T-helper 22 cell (primary cell): Measurements from ENCODE around the gene SEMA3C.

Source experiments
- DNase-seq: peaks from one replicate; pipeline ENCODE4 v3.0.0-alpha.2; 2020; ENCODE audit warnings: low read depth

The SEMA3C gene

DNA sequence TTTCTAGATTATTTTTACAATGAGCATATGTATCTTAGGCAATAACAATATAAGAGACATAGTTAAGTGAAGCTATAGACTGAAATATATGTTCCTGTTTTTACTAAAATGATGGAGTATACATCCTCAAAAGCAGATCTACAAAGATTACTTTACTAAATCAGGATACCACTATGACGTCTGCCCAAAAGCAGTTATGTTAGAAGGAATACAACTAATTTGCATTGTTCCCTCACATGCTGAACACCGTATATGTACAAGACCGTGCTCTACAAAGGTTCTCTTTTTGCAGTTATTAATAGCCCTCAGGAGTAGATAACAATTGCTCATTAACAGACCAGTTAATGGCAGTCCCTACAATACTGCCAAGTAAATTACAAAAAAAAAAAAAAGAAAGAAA lies 143.0 kb downstream of the SEMA3C start:
- no peak for DNase-seq

DNA sequence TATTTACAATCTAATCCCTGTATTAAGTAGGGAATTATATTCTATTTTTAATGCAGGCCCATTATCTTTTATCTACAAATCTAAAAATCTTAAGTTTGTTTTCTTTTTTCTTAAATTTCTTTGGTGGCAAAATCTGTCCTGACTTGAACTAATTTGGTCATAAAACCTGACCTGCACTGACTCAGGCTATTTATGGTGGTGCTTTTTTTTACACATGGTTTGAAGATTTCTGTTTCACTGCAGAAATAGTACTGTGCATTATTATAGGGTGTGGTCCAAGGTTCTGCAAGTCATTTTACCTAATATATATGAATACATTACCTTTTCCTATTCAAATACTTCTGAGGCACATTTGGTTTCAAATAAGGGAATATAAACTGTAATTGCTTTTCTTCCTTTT lies 143.4 kb downstream of the SEMA3C start:
- no peak for DNase-seq

DNA sequence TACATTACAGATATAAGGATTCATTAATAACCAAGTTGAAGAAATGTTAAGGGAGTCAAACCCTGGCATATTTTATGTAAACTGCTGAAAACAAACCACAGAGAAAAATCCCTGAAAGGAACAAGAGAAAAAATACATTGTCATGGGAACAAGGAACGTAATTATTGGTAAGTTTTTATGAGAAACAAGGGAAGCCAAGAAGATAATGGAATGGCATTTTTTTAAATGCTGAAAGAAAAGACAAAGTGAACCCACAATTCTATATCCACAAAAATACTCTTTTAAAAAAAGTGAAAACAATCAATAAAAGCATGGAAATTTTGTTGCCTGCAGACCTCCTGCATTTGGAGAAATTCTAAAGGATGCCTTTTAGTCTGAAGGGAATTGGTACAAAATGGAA lies 144.0 kb downstream of the SEMA3C start:
- no peak for DNase-seq

DNA sequence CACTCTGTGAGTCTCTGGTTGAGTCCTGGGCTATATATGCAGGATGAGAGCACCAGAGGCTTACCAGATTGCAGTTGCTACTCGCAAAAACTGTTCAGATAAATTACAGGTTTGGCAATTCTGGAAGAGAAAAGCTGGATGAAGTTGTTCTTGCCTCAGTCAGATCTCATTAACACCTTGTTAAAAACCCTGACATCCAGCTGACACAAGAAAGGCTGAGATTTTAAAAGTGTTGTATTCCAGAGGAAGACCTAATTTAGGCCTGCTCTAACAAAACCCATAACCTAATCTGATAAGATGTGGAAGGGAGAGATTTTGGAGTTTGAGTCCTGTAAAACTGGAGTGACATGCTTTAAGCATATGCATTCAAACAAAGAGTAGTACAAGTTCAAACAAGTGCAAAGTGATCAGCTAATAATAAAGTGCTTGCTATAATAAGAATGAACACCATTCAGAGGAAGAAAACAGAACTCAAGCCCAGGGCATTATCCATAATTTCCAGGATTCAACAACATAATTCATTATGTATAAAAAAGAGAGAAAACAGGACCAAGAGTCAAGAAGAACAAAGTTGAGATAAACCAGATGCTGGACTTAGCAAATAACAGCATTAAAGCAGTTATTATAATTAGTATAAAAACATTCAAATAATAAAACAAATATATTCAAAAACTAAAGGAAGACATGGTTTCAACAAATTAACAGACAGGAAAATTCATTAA lies 144.9 kb downstream of the SEMA3C start:
- no peak for DNase-seq

DNA sequence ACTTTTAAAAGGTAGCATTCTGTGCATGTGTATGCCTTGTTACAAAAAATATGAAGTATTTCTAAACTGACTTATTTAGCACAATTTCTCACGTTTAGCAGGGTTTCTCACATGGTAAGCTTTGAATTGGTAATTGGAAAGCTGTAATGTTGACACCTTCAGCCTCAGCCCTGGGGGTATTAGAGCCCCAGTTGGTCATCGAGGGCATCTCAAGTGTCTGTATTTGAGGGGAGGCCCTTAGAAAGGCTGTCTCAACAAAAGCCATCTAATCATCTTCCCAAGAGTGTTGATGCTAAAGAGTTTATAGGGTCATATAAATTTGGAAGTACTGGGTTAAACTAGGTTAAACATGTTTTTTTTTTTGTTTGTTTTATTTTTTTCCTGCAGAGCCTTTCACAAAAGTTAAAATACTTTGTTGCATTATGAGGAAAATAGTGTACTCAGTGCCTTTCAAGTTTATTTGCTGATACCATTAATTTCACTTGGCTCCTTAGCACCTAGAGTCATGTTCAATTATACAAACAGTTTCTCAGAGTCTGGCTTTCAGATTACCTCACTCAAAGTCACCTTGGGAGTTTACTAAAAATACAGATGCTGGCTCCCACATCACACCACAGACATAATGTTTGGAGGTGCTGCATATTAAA lies 146.4 kb downstream of the SEMA3C start:
- DNase-seq = no peak

DNA sequence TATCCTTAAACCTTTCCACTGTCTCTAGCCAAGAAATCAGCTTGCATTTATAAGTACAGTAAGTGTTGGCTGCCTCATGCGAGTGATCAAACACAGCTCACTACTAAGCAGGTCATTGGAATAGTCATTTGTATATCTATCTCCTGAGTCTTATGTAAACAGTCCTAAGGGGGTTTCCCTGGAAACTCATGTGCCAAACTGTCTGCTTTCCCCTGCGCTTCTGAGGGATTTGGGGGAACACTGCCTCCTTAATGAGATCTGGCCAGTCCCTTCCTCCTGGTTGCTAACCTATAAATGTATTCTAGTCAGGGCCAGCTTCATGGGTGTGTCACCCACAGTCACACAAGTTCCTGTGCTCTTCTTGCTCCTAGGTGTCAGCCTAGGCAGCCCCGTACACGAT lies 147.3 kb downstream of the SEMA3C start:
- DNase-seq = no peak

DNA sequence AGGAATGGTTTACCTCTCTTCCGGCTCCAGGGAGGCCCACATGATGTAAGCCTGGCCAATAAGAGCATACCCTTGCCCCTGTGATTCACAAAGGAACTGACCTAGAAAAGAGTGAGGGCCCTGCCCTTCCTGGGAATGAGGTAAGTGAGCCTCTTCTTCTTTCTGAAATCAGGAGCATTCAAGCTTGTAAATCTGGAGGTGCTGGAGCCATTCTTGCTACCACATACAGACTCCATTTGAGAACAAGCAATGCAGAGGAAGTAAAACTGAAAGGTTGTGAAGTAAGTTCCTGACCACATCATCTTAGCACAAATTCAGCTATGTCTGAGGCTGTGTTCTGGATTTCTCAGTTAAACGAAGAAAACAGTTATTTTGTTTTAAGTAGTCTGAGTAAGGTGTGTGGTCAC lies 148.2 kb downstream of the SEMA3C start:
- DNase-seq = no peak

DNA sequence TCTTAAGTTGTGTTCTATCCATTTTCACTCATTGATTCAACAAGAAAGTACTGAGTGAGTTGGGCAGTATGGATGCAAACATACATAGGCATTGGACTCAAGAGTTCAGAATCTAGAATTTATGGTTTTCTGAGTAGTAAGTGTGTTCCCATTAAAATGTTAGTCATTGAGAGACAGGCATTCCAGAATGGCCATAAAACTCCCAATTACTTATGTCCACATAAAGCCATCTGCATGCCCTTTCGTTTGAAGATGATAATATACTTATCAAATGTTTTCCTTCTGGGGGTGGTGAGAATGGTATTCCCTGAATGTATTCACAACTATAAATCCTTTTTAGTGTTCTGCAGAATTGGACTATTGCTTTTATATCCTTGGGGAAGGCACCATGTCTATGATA lies 148.8 kb downstream of the SEMA3C start:
- DNase-seq = no peak

DNA sequence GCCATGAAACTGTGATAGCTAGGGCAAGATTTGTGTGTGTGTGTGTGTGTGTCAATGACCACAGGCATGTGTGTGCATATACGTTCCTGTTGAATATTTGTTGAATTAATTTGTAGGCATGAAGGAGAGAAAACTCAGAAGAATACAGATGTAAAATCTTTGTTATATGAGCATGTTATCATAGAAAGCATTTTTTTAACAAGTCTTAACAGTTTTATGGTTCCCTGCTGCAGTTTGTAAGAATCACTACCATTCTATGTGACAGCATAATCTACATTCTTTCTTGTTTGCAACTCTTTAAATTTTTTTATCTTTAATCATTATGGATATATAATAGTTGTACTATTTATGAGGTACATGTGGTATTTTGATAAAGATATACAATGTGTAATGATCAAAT lies 150.1 kb downstream of the SEMA3C start:
- no peak for DNase-seq

DNA sequence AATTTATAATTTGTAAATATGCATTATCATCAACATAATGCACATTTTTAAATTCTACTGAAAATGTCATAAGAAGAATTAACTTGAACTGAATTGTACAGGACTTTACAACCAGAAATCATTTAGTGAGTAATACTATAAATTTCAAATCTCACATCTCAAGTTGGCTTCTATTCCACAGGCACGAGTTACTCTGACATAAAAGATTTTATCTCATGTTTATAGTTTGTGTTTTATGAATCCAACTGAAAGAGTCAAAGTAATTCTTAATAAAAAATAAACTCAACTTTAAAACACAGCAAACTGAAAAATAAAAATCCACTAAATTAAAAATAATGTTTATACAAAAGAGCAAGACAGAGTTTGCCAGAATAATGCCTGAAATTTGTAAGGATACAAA lies 151.2 kb downstream of the SEMA3C start:
- DNase-seq = no peak

DNA sequence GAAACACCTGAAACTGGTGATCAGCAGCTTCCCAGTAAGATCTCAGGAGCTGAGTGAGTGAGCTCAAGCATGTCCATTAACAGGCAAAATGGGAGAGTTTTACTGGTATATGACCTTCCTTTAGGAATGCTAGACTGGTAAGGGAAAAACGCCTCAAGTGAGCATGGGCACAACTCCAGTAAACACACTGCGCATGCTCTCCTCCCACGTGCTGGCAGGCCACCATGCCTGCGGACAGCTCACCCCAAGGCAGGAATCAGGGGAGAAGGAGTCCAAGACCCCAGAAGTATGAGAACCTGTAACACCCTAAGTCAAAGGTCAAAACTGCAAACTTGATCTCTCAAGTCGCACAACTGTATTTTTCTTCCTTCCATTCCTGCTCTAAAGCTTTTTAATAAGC lies 152.1 kb downstream of the SEMA3C start:
- no peak for DNase-seq

DNA sequence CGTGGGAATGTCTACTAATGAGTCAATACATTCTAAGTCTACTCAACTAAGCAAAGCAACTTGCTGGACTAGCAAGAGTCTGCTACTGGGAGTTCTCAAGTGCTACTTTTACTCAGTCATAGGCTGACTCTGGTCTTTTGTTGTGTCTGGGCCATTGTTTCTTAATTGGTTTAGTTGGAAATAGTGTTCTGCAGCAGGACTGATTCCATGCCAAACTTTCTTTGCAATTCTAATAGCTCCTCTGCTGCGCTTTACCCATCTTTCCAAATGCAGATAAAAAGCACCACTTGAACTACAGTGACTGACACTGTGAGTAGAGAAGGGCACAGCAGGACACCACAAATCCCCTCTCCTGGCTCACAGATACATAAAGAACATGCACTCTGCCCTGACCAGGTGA lies 154.7 kb downstream of the SEMA3C start:
- no peak for DNase-seq

DNA sequence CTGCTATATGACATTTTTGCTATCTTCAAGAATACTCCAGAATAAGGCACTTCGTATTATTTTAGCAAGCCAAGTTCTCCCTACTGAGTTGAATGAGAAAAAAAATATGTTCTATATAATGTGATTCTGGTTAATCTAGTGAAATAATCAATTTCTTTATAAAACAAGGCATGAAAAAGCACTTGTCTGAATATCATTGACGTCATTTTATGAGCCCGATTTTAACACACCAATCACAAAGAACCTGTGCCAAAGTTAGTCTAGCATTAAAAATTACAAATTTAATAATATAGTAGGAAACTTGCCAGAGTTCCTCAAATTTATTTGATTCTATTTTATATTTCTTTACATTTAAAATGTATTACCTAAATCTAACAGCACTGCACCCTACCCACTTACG lies 155.1 kb downstream of the SEMA3C start:
- DNase-seq = no peak

DNA sequence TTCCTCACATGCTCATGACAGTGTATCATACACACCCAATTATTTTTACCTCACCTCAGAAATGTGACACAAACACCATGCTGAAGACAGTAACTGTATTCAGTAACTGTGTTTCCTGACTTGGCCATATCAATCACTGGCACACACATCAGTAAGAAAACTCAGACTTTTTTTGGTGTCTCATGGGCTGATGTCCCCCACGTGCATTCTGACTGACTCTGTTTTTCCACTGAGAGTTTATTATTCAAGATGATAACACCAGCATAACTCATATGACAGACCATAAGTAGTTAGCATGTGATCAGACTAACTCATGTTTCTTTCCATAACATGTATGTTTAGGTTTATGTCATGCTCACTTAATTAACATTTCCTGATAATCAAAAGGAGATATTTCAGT lies 155.6 kb downstream of the SEMA3C start:
- DNase-seq = no peak

DNA sequence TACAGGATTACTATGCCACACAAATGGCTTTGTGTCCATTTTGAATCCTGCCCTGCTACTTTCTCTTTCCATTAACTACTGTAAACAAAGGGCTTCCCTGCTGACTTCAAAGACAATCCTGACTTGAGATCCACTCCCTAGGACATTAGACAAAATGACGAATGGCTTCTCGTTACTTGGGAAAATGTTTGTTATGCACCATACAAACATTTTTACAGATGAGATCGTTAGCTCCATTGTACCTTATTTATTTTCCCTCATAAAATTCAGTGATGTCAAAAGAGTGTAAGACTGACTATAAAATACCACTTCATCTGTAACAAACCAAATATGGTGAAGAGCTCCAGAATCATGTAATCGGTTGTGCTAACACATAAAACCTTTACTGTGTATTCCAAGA lies 158.6 kb downstream of the SEMA3C start:
- DNase-seq = no peak

DNA sequence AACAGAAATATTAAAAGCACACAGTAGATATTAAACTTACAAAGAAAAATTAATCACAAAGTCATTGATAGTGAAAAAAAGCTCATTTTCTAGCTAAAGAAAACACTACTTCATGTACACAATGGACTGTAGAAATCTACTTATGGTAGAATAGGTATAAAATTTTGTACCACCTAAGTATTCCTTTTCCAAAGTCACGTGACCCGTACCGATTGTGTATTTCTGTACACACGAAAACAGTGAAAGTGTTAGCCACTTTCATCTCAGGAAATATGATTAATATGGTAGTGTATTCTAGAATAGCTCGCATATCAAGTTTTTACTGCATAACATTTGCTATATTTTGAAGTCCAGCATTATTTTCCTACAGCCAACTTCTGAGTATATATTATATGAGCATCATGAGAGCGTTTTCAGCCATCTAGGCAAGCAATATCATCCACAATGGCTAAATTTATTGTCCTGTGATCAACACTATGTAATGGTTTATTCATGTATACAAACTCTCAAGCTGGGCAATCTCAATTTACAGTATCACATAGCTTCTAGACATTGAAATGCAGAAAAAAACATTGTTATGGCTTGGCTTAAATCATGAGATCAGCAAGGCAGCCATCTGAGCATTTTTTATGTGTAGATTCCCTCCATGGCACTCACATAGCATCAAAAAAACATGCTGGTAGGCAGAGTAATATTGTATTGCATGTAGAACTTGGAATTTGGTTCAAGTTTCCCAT lies 165.7 kb downstream of the SEMA3C start:
- DNase-seq = no peak

DNA sequence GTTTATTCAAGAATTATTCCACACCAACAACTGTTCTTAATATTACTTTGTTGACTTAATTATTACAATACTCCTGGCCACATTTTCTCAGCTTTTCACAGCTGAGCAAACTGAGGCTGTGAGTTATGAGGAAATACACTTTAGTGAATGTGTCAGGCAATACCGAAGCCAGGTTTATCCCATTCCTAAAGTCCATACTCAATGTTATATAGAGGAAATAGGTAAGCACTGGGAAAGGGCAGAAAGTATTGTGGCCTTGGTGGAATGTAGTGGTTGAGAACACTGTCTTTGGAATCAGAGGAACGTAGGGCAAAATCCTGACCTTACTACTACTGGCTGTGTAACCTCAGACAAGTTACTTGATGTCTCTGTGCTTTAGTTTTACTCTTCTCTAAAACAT lies 169.6 kb downstream of the SEMA3C start:
- DNase-seq = no peak

DNA sequence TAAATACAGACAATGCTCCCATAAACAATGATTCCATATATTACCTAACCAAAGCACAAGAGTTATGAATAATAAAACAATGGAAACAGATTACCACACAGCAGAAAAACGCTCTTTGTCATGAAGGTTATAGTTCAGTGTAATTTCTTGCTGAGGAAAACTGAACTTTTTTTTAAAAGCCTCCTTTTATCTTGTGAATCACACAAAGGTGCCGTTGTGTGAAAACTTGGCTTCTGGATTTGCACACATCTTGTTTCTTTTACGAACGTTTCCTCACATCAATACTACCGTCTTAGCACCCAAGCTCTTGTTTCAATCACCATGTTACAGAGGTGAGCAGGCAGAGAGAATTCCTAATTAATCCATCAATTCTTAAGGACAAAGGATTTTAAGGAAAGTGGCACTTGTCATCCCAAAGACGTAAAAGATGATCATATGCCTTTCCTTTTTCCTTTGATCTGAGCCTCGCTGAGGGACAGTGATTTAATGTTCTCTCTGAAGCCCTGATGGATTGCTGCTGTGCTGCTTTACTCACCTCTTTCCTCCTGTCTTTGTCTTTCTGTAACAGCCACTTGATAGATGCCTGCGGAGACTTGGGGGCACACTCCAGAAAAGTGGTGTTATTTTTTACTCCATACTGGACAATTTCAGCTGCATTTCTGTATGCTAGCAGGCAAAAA lies 170.3 kb downstream of the SEMA3C start:
- DNase-seq = no peak

DNA sequence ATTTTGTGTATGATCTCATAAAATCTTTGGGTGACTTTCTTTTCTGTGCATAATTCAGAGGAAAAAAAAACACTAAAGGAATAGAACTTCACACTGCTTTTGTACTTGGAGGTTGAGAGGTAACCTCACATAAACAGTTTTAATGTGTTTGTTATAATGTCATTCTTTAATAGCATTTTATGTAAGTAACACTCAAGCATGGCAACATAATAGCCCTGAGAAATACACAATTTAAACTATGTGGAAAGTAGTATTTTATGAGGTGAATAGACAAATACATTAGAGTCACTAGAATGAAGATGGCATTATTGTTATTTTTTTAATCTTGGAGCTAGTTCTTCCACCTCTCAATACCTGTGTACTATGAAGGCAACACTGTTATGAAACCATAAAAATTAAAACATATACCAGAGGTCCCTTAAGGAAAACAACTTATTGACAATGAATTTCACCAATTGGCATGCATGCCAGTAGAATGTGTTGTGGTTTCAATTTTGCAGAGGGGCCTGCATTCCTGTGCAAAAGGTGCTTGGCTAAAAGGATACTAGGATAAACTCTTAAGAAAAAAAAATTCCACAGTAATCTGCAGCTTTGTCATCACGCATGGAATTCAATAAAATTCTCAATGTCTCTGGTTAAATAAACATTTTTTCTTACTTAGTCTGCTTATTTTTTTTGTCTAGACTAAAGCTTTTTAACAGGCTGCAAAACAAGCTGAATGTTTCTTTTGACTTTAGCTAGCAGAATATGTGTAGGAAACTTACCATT lies 177.9 kb downstream of the SEMA3C start:
- DNase-seq = no peak

DNA sequence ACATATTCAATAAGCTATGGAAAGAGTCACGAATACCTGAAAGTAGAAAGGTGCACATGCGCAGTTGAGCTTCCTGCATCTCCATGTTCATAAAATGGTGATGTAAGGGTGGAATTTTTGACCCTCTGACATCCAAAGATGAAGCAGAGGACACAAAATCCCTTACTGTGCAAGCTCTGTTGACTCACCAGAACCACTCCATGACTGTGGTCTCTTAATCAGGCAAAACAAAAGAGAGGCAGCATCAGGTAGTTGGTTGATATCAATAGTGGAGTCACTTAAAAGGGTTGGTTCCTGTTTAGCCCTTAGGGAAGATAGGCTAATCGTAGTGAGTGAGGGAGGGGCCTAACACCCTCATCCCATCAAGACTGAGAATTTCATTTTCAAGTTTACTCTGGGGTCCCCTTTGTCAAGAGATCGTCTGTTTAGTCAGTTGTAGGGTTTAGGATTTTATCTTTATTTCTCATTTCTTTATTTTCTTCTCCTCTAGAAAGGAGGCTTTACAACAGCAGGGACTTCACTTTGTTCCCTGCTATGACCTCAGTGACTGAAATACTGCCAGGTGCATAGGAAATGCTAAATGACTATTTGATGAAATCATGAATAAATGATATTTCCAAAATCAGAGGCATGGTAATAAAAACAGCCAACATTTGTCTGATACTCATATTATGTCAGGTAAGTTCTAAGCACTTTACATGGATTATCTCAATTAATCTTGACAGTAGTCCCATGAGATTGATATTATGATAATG lies 182.3 kb downstream of the SEMA3C start:
- no peak for DNase-seq

DNA sequence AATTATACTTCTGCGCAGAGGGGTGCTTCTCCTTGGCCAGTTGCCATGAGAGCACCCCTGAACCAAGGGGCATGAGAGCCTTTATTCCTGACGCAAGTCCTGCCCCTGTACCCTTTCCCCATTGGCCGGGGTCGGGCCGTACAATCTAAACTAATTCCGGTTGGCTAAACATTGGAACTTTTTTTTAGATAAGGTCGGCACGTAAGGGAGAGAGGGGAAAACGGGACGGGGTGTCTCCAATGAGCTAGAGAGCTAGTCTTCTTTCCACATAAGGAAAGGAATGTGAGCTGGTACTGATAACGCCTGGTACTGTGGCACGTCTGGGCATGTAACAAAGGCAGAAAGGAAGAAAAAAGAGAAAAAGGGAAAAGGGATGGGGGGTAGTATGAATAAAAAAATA lies 183.5 kb downstream of the SEMA3C start:
- no peak for DNase-seq
